GM19023 (cell line): ENCODE measurements around the gene UPK3B.
"Not testable (repeated sequence)": the region's sequence is repeated elsewhere in the genome, so short reads cannot be mapped to it uniquely, and the experiment has no call there.

Source experiments
- ATAC-seq: cut with Tn5 transposase; IDR thresholded peaks from one replicate; pipeline ENCODE4 v1.9.1; 2021; ENCODE audit warnings: mild to moderate bottlenecking, moderate library complexity; ENCODE audit not compliant: unreplicated experiment

The UPK3B gene

GRCh38 chr7:76512941-76513816 lies 2.8 kb downstream of the UPK3B start:
- ATAC-seq = no peak

GRCh38 chr7:76513817-76514799 lies 3.8 kb downstream of the UPK3B start:
- ATAC-seq = no peak

- ATAC-seq = no peak
Observed at GRCh38 chr7:76514926-76515771, 4.8 kb downstream of the UPK3B start.

- ATAC-seq = no peak
Observed at GRCh38 chr7:76515999-76516443, 5.7 kb downstream of the UPK3B start.

- not testable (repeated sequence) for ATAC-seq
Observed at GRCh38 chr7:76516932-76517331, 6.6 kb downstream of the UPK3B start.

GRCh38 chr7:76526183-76526582 lies 15.8 kb downstream of the UPK3B start:
- ATAC-seq = not testable (repeated sequence)

- not testable (repeated sequence) for ATAC-seq
Observed at GRCh38 chr7:76531643-76532042, 21.3 kb downstream of the UPK3B start.

GRCh38 chr7:76543197-76543596 lies 32.8 kb downstream of the UPK3B start, which contains the start of gene SPDYE16:
TSS of gene SPDYE16 (minus strand) at chr7:76543297. CDS start at chr7:76541459, 1,838 bp downstream.
- ATAC-seq = not testable (repeated sequence)

- ATAC-seq = peak; percentile 100
Observed at GRCh38 chr7:76549025-76549854, 38.9 kb downstream of the UPK3B start.

GRCh38 chr7:76549855-76550248 lies 39.5 kb downstream of the UPK3B start:
- not testable (repeated sequence) for ATAC-seq

GRCh38 chr7:76551992-76552391 lies 41.6 kb downstream of the UPK3B start:
- not testable (repeated sequence) for ATAC-seq

- not testable (repeated sequence) for ATAC-seq
Observed at GRCh38 chr7:76559685-76560084, 49.3 kb downstream of the UPK3B start.

- not testable (repeated sequence) for ATAC-seq
Observed at GRCh38 chr7:76560157-76560556, 49.8 kb downstream of the UPK3B start.

GRCh38 chr7:76561342-76561741 lies 51.0 kb downstream of the UPK3B start:
- ATAC-seq = not testable (repeated sequence)

- not testable (repeated sequence) for ATAC-seq
Observed at GRCh38 chr7:76565001-76565400, 54.6 kb downstream of the UPK3B start.
